Measurements from ENCODE around the gene SNAPIN.

Gene SNAPIN

DNA sequence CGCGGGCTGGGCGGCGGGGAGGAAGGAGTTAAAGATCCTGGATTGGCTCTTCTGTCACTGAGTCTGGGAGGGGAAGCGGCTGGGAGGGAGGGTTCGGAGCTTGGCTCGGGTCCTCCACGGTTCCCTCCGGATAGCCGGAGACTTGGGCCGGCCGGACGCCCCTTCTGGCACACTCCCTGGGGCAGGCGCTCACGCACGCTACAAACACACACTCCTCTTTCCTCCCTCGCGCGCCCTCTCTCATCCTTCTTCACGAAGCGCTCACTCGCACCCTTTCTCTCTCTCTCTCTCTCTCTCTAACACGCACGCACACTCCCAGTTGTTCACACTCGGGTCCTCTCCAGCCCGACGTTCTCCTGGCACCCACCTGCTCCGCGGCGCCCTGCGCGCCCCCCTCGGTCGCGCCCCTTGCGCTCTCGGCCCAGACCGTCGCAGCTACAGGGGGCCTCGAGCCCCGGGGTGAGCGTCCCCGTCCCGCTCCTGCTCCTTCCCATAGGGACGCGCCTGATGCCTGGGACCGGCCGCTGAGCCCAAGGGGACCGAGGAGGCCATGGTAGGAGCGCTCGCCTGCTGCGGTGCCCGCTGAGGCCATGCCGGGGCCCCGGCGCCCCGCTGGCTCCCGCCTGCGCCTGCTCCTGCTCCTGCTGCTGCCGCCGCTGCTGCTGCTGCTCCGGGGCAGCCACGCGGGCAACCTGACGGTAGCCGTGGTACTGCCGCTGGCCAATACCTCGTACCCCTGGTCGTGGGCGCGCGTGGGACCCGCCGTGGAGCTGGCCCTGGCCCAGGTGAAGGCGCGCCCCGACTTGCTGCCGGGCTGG, 20.2 kb downstream of the SNAPIN start, which contains the start of gene NPR1:
Gene NPR1 (plus strand): TSS at position 170 of the 818 bp plus-strand sequence. CDS start 421 bp downstream, at position 591.
- DNase-seq (ENCODE audit: low spot score), result no peak

- no peak for DNase-seq (ENCODE audit: low spot score)
Measured at GRCh38 chr1:153679337-153680119, 21.0 kb downstream of the SNAPIN start.

GRCh38 chr1:153680120-153680403, 21.6 kb downstream of the SNAPIN start:
- no peak for DNase-seq (ENCODE audit: low spot score)

DNA sequence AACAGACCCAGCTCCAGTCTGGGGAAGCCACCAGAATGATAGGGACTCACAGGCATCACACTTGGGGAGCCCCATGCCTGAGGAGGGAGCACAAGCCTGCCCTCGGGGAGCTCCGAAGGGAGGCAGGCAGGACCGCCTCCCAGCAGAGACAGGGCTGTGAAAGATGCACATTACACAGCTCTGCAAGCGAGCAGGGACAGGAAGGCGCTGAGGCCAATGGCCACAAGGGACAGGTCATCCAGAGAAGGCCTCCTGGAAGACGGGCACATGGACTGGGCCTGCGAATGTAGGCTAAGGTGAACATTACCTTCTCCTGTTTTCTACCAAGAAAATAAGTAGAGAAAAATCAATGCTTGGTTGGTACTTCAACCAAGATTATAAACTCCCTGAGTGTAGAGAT, 24.2 kb downstream of the SNAPIN start:
- no peak for DNase-seq (ENCODE audit: low spot score)

DNA sequence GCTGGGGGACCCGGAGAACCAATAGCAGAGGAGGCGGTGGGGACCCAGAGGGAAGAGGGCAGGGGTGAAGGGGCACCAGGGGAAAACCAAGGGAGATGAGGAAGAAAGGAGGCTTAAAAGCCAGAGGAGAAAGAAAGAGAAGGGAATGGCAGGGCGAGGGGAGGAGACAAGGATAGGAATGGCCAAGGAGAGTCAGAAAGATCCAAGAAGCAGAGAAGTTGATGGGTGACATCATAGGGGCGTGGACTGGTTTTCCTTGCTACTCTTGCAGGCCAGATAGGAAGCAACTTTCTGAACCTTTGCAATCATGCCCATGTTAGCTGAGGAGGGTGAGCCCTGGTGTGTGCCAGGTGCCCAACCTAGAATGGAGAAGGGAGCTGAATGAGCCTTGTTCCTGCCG, 25.4 kb downstream of the SNAPIN start:
- no peak for DNase-seq (ENCODE audit: low spot score)

GRCh38 chr1:153684892-153685291, 26.4 kb downstream of the SNAPIN start:
- DNase-seq (ENCODE audit: low spot score), result no peak

DNA sequence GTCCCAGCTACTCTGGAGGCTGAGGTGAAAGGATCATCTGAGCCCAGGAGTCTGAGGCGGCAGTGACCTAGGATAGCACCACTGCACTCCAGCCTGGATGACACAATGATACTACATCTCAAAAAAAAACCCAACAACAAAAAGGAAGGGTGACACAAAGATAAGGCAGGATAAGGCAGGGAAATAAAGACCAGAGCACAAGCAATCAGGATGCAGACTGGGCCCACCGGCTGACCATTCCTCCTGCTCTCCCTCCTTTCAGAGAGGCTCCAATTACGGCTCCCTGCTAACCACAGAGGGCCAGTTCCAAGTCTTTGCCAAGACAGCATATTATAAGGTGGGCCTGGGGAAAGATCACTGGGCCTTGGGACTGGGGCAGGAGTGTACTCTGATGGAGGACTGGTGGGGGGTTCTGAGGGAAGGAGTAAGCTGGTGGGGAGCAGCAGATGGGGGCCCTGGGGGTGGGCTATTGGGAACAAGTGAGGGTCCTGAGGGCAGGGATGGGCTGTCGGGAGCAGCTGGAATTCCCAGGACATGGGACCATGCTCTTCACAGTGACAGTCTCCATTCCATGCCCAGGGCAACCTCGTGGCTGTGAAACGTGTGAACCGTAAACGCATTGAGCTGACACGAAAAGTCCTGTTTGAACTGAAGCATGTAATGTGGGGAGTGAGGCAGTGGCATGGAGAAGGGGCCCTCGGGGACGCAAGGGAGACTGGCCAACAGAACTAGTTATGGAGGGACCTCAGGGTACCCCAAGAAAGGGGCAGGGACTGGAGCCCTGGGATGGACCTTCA, 27.2 kb downstream of the SNAPIN start:
- DNase-seq (ENCODE audit: low spot score), result no peak

GRCh38 chr1:153687346-153688125, 29.0 kb downstream of the SNAPIN start:
- DNase-seq (ENCODE audit: low spot score), result no peak

DNA sequence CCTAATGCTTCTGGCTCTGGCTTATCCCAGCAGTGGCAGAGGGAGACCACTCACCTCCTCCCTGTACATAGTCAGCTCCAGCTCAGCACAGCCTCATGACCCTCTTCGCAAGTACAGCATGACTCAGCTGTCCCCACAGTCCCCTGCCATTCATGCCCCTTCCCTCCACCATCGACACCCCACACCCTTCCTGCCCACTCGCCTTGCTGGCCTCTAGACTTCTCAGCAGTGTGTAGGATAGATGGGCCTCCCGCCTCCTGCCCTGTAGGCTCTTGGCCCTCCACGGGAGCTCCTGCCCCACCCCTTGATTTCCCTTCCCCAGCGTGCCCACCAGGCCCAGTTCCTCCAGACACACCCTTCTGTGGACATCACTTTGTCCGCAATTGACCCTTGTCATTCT, 29.8 kb downstream of the SNAPIN start:
- no peak for DNase-seq (ENCODE audit: low spot score)

DNA sequence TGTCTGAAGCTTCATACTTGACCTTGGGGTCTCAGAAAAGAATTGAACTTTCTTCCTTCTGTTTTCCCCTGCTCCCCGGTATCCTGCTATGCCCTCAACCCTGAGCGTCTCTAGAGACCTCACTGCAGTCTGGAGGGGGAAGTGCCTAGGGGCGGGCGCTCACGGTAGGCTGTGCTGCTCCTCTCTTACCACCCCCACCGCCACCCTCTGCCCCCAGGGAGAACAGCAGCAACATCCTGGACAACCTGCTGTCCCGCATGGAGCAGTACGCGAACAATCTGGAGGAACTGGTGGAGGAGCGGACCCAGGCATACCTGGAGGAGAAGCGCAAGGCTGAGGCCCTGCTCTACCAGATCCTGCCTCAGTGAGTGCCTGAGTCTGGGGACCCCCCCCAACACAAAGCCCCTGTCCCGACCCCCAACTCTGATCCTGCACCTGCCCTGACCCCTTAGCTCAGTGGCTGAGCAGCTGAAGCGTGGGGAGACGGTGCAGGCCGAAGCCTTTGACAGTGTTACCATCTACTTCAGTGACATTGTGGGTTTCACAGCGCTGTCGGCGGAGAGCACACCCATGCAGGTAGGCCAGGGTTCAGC, 30.3 kb downstream of the SNAPIN start:
- DNase-seq (ENCODE audit: low spot score), result no peak

- DNase-seq (ENCODE audit: low spot score), result no peak
Measured at GRCh38 chr1:153693466-153693865, 35.0 kb downstream of the SNAPIN start.

DNA sequence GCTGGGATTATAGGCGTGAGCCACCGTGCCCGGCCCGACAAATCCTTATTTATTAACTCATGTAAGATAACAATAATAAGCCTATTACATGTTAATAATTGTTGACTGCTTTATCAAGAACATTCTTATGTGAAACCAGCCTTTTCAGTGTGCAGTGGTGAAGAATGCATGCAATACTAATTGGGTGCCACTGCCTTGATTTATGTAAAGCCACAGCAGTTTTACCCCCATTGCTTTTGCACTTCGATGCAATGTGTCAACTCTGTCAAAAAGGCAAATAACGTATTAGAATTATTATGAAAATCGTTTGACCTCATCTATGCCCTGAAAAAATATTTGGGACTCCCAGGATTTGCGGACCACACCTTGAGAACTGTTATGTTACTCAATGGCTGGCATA, 38.2 kb downstream of the SNAPIN start:
- DNase-seq (ENCODE audit: low spot score), result no peak

GRCh38 chr1:153697191-153698019, 38.9 kb downstream of the SNAPIN start:
- no peak for DNase-seq (ENCODE audit: low spot score)

DNA sequence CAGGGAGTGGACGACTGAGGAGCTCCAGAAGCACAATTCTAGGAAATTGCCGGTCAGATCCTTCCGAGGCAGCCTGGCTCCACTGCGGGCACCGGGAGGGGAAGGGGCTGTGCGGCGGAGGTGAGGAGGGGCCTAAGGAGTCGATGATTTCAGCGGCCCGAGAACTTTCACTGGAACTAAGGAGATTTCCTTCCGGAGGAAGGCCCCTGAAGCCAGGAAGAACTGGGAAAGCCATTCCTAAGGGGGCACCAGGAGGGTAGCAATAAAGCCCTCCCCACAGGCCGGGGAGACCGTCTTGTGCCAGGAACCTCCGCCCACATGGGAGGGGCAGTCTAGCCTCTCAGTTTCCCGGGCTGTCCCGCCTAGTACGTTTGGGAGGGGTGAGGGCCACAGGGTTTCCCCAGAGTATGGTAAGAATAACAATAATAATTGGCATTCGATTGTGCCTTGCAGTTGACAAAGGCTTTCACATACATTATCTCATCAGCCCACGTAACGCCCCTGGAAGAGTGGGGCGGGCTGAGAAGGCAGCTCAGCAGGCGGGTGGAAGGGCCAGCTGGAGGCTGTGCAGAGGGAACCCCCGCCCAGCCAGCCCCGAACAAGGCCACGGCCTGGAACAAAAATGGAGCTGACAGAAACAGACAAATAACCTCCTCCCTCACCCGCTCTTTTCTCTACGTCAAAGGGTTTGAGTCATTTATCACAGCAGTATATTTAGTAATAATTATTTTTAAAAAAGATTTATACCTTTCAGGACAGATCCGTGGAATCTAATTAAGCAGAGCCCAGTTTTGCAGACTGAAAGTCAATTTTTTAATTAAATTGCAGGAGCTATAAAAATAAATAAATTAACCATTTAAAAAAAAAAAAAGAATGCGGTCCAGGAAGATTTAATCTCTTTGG, 39.8 kb downstream of the SNAPIN start:
- no peak for DNase-seq (ENCODE audit: low spot score)

DNA sequence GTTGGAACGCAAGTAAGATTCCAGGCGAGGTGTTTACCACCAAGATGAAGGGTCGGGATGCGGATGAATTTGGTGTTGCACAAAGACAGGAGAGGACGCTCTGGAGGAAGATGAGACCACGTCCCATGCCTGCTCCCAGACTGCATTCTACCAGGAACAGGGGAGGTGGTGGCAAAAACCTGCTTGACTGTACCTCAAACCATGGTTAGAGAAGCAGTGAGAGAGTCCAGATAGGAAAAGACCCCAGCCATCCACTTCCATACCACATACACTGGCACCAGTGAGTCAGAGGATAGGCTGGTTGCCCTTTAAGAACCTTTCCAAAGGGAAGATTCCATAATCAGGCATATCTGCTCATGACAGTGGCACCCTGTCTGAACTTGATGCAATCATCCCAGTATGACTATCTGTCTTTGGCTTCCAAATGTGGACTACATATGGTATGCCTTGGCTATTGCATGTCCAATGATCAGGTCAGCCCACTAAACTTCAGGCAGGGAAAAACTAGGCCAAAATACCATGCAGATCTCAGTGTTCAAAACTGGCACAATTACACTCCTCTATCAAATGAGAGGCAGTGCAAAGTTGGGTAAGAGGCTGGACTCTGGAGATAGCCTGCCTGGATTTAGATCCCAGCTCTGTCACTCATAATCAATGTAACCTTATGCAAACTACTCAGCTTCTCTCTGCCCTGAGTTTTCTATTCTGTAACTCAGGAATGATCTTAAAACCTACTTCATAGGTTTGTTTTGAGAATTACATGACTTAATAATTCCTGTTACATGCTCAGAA, 40.6 kb downstream of the SNAPIN start:
- no peak for DNase-seq (ENCODE audit: low spot score)

- DNase-seq (ENCODE audit: low spot score), result no peak
Measured at GRCh38 chr1:153699768-153700167, 41.3 kb downstream of the SNAPIN start.

- no peak for DNase-seq (ENCODE audit: low spot score)
Measured at GRCh38 chr1:153705484-153705883, 47.0 kb downstream of the SNAPIN start.

DNA sequence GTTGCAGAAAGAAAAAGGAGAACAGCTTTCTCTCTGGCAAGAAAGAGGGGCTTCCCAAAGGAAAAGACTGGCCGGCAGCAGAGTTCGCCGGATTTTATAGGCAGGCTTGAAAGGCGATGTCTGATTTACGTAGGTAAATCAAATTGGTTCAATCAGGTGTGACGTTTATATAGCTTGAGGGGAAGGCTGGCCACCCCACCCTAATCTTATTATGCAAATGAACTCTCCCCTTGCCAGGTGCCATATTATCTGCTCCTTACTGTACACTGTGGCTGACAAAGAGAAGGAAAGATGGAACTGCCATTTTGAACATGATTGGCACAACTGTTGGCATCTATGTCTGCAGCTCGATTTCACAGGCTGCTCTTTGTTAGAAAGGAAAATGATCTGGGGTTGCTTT, 52.5 kb downstream of the SNAPIN start:
- no peak for DNase-seq (ENCODE audit: low spot score)

Measured in CD4-positive, alpha-beta T cell treated with Interleukin-6 at 100 ng/mL for 8 hours (primary cell).